Measurements from ENCODE around the gene HORMAD2. TPM values are rescaled to one million over a fixed set of nuclear protein-coding genes. Genes with fewer than 3 reads are reported as not detected.
A peak's percentile ranks its signal among the peaks of the same experiment; 100 is the strongest.

HORMAD2 gene
- total and polyA plus RNA-seq, 2 donors (not counting 1 experiment from before 2014, with no cell fraction given) = not detected

- no peaks in the 10 kb centered on the region for H3K36me3 ChIP-seq (ENCODE audit: control insufficient read depth, insufficient read depth, low read length)
- DNase-seq (ENCODE audit: low read depth in 2 of 2) = no peak
- H2AFZ ChIP-seq (ENCODE audit: low read length) = no peak overlapping the region
- no peaks in the 10 kb centered on the region for H3K79me2 ChIP-seq (ENCODE audit: control insufficient read depth, insufficient read depth, low read length)
- peak overlapping the region; percentile 18 for H3K27ac ChIP-seq (ENCODE audit: insufficient read depth, low read length)
- no peak for TF ChIP-seq EZH2 (IDR thresholded peaks at IDR 0.05; ENCODE audit: low read length, missing control alignments)
- no peak for TF ChIP-seq CTCF (conservative IDR thresholded peaks at IDR 0.05 in 1 of 2, IDR thresholded peaks at IDR 0.05 in 1 of 2; ENCODE audit: low read depth in 1 of 2, low read length in 2 of 2)
- peaks cover 10% of the 10 kb centered on the region for H3K4me1 ChIP-seq (ENCODE audit: control insufficient read depth, extremely low read depth, insufficient read depth, low read length)
- H3K4me3 ChIP-seq (replicated peaks in 1 of 4; ENCODE audit: control extremely low read depth in 1 of 4, insufficient read depth in 1 of 4, low read depth in 3 of 4, low read length in 4 of 4) = no peak overlapping the region
- H3K9me3 ChIP-seq (ENCODE audit: control insufficient read depth, insufficient read depth, low read depth, low read length) = no peaks in the 10 kb centered on the region
- no peak overlapping the region for H3K4me2 ChIP-seq (ENCODE audit: extremely low read depth, insufficient read depth, low read length)
- no peaks in the 10 kb centered on the region for H4K20me1 ChIP-seq (ENCODE audit: control insufficient read depth, extremely low read depth, insufficient read depth, low read length)
- no peak overlapping the region for H3K9ac ChIP-seq (ENCODE audit: insufficient read depth, low read length)
- H3K27me3 ChIP-seq (ENCODE audit: control insufficient read depth, insufficient read depth, low read length) = no peaks in the 10 kb centered on the region
These were observed 137.7 kb downstream of the HORMAD2 start for GRCh38 chr22:30217698-30218560.

GRCh38 chr22:30219049-30219654 is 138.9 kb downstream of the HORMAD2 start:
- Histone ChIP-seq H2AFZ (ENCODE audit: low read length) (no peak overlapping the region), H3K9ac (ENCODE audit: insufficient read depth, low read length) (no peak overlapping the region), H3K27ac (ENCODE audit: insufficient read depth, low read length) (no peak overlapping the region), H3K9me3 (ENCODE audit: control insufficient read depth, insufficient read depth, low read depth, low read length) (no peaks in the 10 kb centered on the region), H4K20me1 (ENCODE audit: control insufficient read depth, extremely low read depth, insufficient read depth, low read length) (no peaks in the 10 kb centered on the region), H3K4me1 (ENCODE audit: control insufficient read depth, extremely low read depth, insufficient read depth, low read length) (peaks cover 3% of the 10 kb centered on the region), H3K36me3 (ENCODE audit: control insufficient read depth, insufficient read depth, low read length) (no peaks in the 10 kb centered on the region), H3K4me2 (ENCODE audit: extremely low read depth, insufficient read depth, low read length) (no peak overlapping the region), H3K79me2 (ENCODE audit: control insufficient read depth, insufficient read depth, low read length) (no peaks in the 10 kb centered on the region), H3K4me3 (replicated peaks in 1 of 4; ENCODE audit: control extremely low read depth in 1 of 4, insufficient read depth in 1 of 4, low read depth in 3 of 4, low read length in 4 of 4) (no peak overlapping the region), H3K27me3 (ENCODE audit: control insufficient read depth, insufficient read depth, low read length) (no peaks in the 10 kb centered on the region)
- peak; percentile 10 to 23 for TF ChIP-seq CTCF (conservative IDR thresholded peaks at IDR 0.05 in 1 of 2, IDR thresholded peaks at IDR 0.05 in 1 of 2; ENCODE audit: low read depth in 1 of 2, low read length in 2 of 2)
- no peak for TF ChIP-seq EZH2 (IDR thresholded peaks at IDR 0.05; ENCODE audit: low read length, missing control alignments)
- DNase-seq (ENCODE audit: low read depth in 2 of 2) = no peak

- no peaks in the 10 kb centered on the region for H3K27me3 ChIP-seq (ENCODE audit: control insufficient read depth, insufficient read depth, low read length)
- no peak for DNase-seq (ENCODE audit: low read depth in 2 of 2)
- H3K79me2 ChIP-seq (ENCODE audit: control insufficient read depth, insufficient read depth, low read length) = no peaks in the 10 kb centered on the region
- H4K20me1 ChIP-seq (ENCODE audit: control insufficient read depth, extremely low read depth, insufficient read depth, low read length) = no peaks in the 10 kb centered on the region
- no peak overlapping the region for H3K4me3 ChIP-seq (replicated peaks in 1 of 4; ENCODE audit: control extremely low read depth in 1 of 4, insufficient read depth in 1 of 4, low read depth in 3 of 4, low read length in 4 of 4)
- TF ChIP-seq CTCF (conservative IDR thresholded peaks at IDR 0.05 in 1 of 2, IDR thresholded peaks at IDR 0.05 in 1 of 2; ENCODE audit: low read depth in 1 of 2, low read length in 2 of 2) = no peak
- no peak for TF ChIP-seq EZH2 (IDR thresholded peaks at IDR 0.05; ENCODE audit: low read length, missing control alignments)
- no peak overlapping the region for H2AFZ ChIP-seq (ENCODE audit: low read length)
- no peak overlapping the region for H3K4me2 ChIP-seq (ENCODE audit: extremely low read depth, insufficient read depth, low read length)
- H3K4me1 ChIP-seq (ENCODE audit: control insufficient read depth, extremely low read depth, insufficient read depth, low read length) = peaks cover 5% of the 10 kb centered on the region
- no peaks in the 10 kb centered on the region for H3K36me3 ChIP-seq (ENCODE audit: control insufficient read depth, insufficient read depth, low read length)
- no peak overlapping the region for H3K27ac ChIP-seq (ENCODE audit: insufficient read depth, low read length)
- H3K9ac ChIP-seq (ENCODE audit: insufficient read depth, low read length) = no peak overlapping the region
- no peaks in the 10 kb centered on the region for H3K9me3 ChIP-seq (ENCODE audit: control insufficient read depth, insufficient read depth, low read depth, low read length)
These were observed 139.5 kb downstream of the HORMAD2 start for GRCh38 chr22:30219668-30220278.
